IMR-90 (cell line): ENCODE measurements around the gene C12orf75. TPM values are rescaled to one million over a fixed set of nuclear protein-coding genes. Genes with fewer than 3 reads are reported as not detected.

Experiments
- ATAC-seq: fragments of 200-7000 bp; cut with Tn5 transposase; 2 replicates; pipeline ENCODE4 v1.9.1; 2020; ENCODE audit warnings: low read depth, mild to moderate bottlenecking, moderate library complexity
- BruUV-seq: library from RNA; stranded (reverse); fragments of 400-500 nt; replicated peaks from 2 replicates; lab custom pipeline; 2021; lab: Mats Ljungman, UMichigan
- CTCF ChIA-PET: fragments of 300-600 bp; formaldehyde crosslinking; extraction: SDS; loops from one replicate; lab custom pipeline; 2021; ENCODE audit warnings: antibody characterized with exemption; lab: Yijun Ruan, JAX
- POLR2A ChIA-PET: fragments of 300-600 bp; sonication (Branson Sonifier 250); formaldehyde crosslinking; loops from one replicate; lab custom pipeline; 2022; ENCODE audit warnings: antibody characterized with exemption; ENCODE audit not compliant: unreplicated experiment; lab: Charles Lee
- DNase-seq: peaks from one replicate; pipeline ENCODE4 v3.0.0; 2013
- H2AFZ ChIP-seq: replicated peaks from 2 replicates; pipeline ENCODE3; 2013; ENCODE audit warnings: low read length, mild to moderate bottlenecking; ENCODE audit not compliant: poor library complexity
- H2AK5ac ChIP-seq: 2 replicates; pipeline ENCODE4 v1.6.1; 2013; ENCODE audit warnings: low read depth, low read length, inconsistent platforms
- H2AK9ac ChIP-seq: replicated peaks from 2 replicates; pipeline ENCODE3; 2013; ENCODE audit warnings: mild to moderate bottlenecking, low read depth, low read length, moderate library complexity; ENCODE audit not compliant: poor library complexity
- H2BK120ac ChIP-seq: 2 replicates; pipeline ENCODE4 v1.6.1; 2013; ENCODE audit warnings: low read depth, low read length, inconsistent platforms
- H2BK15ac ChIP-seq: 3 replicates; pipeline ENCODE4 v1.6.1; 2013; ENCODE audit warnings: low read depth, low read length, inconsistent platforms
- H2BK20ac ChIP-seq: 2 replicates; pipeline ENCODE4 v1.6.1; 2013; ENCODE audit warnings: low read depth, mild to moderate bottlenecking, inconsistent platforms, low read length, moderate library complexity
- H2BK5ac ChIP-seq: 2 replicates; pipeline ENCODE4 v1.6.1; 2013; ENCODE audit warnings: mild to moderate bottlenecking, low read depth, low read length, inconsistent platforms; ENCODE audit not compliant: poor library complexity, severe bottlenecking
- H3K14ac ChIP-seq: replicated peaks from 2 replicates; pipeline ENCODE4 v1.6.1; 2013; ENCODE audit warnings: low read depth, low read length, inconsistent platforms
- H3K18ac ChIP-seq: 2 replicates; pipeline ENCODE4 v1.6.1; 2013; ENCODE audit warnings: low read depth, low read length, control low read depth
- H3K23ac ChIP-seq: 2 replicates; pipeline ENCODE4 v1.6.1; 2013; ENCODE audit warnings: low read depth, low read length, inconsistent platforms
- H3K27ac ChIP-seq: 2 replicates; pipeline ENCODE4 v1.5.1; 2013; ENCODE audit warnings: mild to moderate bottlenecking, control low read depth, low read length; ENCODE audit not compliant: insufficient read depth
- H3K27me3 ChIP-seq: 2 replicates; pipeline ENCODE4 v1.6.1; 2013; ENCODE audit warnings: low read length; ENCODE audit not compliant: control insufficient read depth, insufficient read depth
- H3K36me3 ChIP-seq: 2 replicates; pipeline ENCODE4 v1.6.1; 2013; ENCODE audit warnings: low read length, mixed read lengths; ENCODE audit not compliant: control insufficient read depth, insufficient read depth
- H3K4ac ChIP-seq: 2 replicates; pipeline ENCODE4 v1.6.1; 2013; ENCODE audit warnings: low read depth, low read length, inconsistent platforms
- H3K4me1 ChIP-seq: 2 replicates; pipeline ENCODE4 v1.6.1; 2013; ENCODE audit warnings: low read length, mixed read lengths; ENCODE audit not compliant: control insufficient read depth, insufficient read depth
- H3K4me2 ChIP-seq: 2 replicates; pipeline ENCODE4 v1.6.1; 2013; ENCODE audit warnings: low read depth, mild to moderate bottlenecking, control low read depth, low read length, moderate library complexity
- H3K4me3 ChIP-seq: 2 replicates; pipeline ENCODE4 v1.5.1; 2013; ENCODE audit warnings: low read depth, mild to moderate bottlenecking, control low read depth, low read length, moderate library complexity; ENCODE audit not compliant: insufficient read depth
- H3K56ac ChIP-seq: 2 replicates; pipeline ENCODE4 v1.6.1; 2013; ENCODE audit warnings: low read length, inconsistent platforms; ENCODE audit not compliant: insufficient read depth; ENCODE audit errors: extremely low read depth
- H3K79me1 ChIP-seq, 2 experiments: 2 replicates each; pipeline ENCODE4 v1.6.1; 2013; ENCODE audit warnings: low read length in 2 of 2, inconsistent platforms in 1 of 2, low read depth in 1 of 2
- H3K9ac ChIP-seq: 2 replicates; pipeline ENCODE4 v1.6.1; 2013; ENCODE audit warnings: low read depth, low read length, control low read depth
- H3K9me1 ChIP-seq: 2 replicates; pipeline ENCODE4 v1.6.1; 2013; ENCODE audit warnings: low read length, inconsistent platforms; ENCODE audit not compliant: insufficient read depth
- H3K9me3 ChIP-seq: 2 replicates; pipeline ENCODE4 v1.6.1; 2013; ENCODE audit warnings: low read length; ENCODE audit not compliant: control insufficient read depth, insufficient read depth
- H4K20me1 ChIP-seq: 2 replicates; pipeline ENCODE4 v1.6.1; 2013; ENCODE audit warnings: low read length, inconsistent platforms; ENCODE audit not compliant: insufficient read depth
- H4K5ac ChIP-seq: 2 replicates; pipeline ENCODE4 v1.6.1; 2013; ENCODE audit warnings: mild to moderate bottlenecking, low read depth, low read length, control low read depth
- H4K8ac ChIP-seq, 2 experiments: 2 replicates each; pipeline ENCODE4 v1.6.1; 2013; ENCODE audit warnings: low read depth in 2 of 2, low read length in 2 of 2, control low read depth in 1 of 2, inconsistent platforms in 1 of 2
- H4K91ac ChIP-seq: 2 replicates; pipeline ENCODE4 v1.6.1; 2013; ENCODE audit warnings: low read depth, low read length, inconsistent platforms; ENCODE audit not compliant: insufficient read depth
- CEBPB ChIP-seq: IDR thresholded peaks from 2 replicates; pipeline ENCODE4 v1.6.1; 2012; ENCODE audit warnings: low read depth, low read length, improper control_type of control experiment
- SMC3 ChIP-seq: fragments of 150-350 bp; IDR thresholded peaks from 2 replicates; pipeline ENCODE4 v1.6.1; 2016; ENCODE audit warnings: low read depth, mild to moderate bottlenecking, antibody characterized with exemption, low read length, moderate library complexity
- WGBS, 2 experiments: methylation state at CpG; one replicate each; pipeline versions ENCODE4 v1.1.5 to v1.1.7; 2013; ENCODE audit warnings: missing lambda C conversion rate in 2 of 2; ENCODE audit not compliant: insufficient read length in 1 of 2; ENCODE audit errors: extremely low coverage in 2 of 2; 5-methylcytosine and 5-hydroxymethylcytosine counted together
- dilution Hi-C: fragments of 300-500 bp; cut with HindIII; formaldehyde crosslinking; loops from one replicate; pipeline ENCODE4 v1.14.3; 2018; ENCODE audit warnings: low sequenced_read_pairs; ENCODE audit not compliant: unreplicated experiment
- in situ Hi-C: fragments of 300-500 bp; cut with MboI; formaldehyde crosslinking; loops from 3 replicates; pipeline ENCODE4 v1.14.3; 2019; ENCODE audit warnings: low sequenced_read_pairs, inconsistent platforms, mixed read lengths
- intact Hi-C: fragments of 100-400 bp; cut with micrococcal nuclease; formaldehyde crosslinking; loops from 2 replicates; pipeline ENCODE4 v1.10.0; 2022
- polyA plus RNA-seq, 3 experiments: library from polyadenylated mRNA; depleted of rRNA; stranded (reverse); fragments of >200 nt; gene quantifications; 2 replicates each; pipeline ENCODE4 v1.2.3, GENCODE V29; 2012; ENCODE audit warnings: low replicate concordance in 1 of 3
- total RNA-seq: library from RNA; depleted of rRNA; stranded (reverse); fragments of >200 nt; gene quantifications from 2 replicates; pipeline ENCODE4 v1.2.3, GENCODE V29; 2012

C12orf75 gene
- total and polyA plus RNA-seq, 2 of the 4 experiments (the other 2 are of a cell fraction) = 145 to 278 TPM

GRCh38 chr12:105399428-105400081 lies 69.1 kb downstream of the C12orf75 start:
- in situ Hi-C loops = loop anchor here (25.0 kb wide), 2 partner anchors 187 to 963 kb away; partner anchors contain the start of gene POLR3B
- no peaks in the 10 kb centered on the region for H3K27me3 ChIP-seq

More at GRCh38 chr12:105399428-105400081, 69.1 kb downstream of the C12orf75 start:
- intact Hi-C loops (no loop called here), dilution Hi-C loops (no loop called here)
- no peak overlapping the region for H3K18ac ChIP-seq
- H3K4me2 ChIP-seq = no peak overlapping the region
- DNase-seq (no peak), ATAC-seq (no peak)
- no peak overlapping the region for H2AFZ ChIP-seq
- no peak overlapping the region for H3K4ac ChIP-seq
- H3K56ac ChIP-seq = no peak overlapping the region
- H2AK9ac ChIP-seq = no peak overlapping the region
- H4K8ac ChIP-seq = no peak overlapping the region
- no peak overlapping the region for H2BK120ac ChIP-seq
- no peak overlapping the region for H2BK20ac ChIP-seq
- H3K27ac ChIP-seq = no peak overlapping the region
- TF ChIP-seq CEBPB = peak; percentile 30; the same call in 1 of the 2 replicates
- no peak for TF ChIP-seq SMC3
- H3K9ac ChIP-seq = no peak overlapping the region
- no peak overlapping the region for H3K23ac ChIP-seq
- H3K36me3 ChIP-seq = peaks cover 10% of the 10 kb centered on the region
- 0 out of 2 replicates have a peak, but pooled peaks cover 2% of the 10 kb centered on the region for H3K9me3 ChIP-seq
- H4K5ac ChIP-seq = no peak overlapping the region
- no TSS peak for BruUV-seq
- H2AK5ac ChIP-seq = no peak overlapping the region
- no peak overlapping the region for H2BK15ac ChIP-seq
- H3K9me1 ChIP-seq = peaks cover 5% of the 10 kb centered on the region; the same call in 1 of the 2 replicates
- H4K20me1 ChIP-seq = no peaks in the 10 kb centered on the region
- H3K14ac ChIP-seq = no peak overlapping the region
- POLR2A ChIA-PET = no interaction called here
- no peaks in the 10 kb centered on the region; a peak in 1 of 4 replicates for H3K79me1 ChIP-seq
- H4K91ac ChIP-seq = no peak overlapping the region
- 92% methylated on average over 2 of the region's 7 CpGs; no CpG with 5 or more reads in 1 of the 2 experiments for WGBS, 2 experiments
- H3K4me3 ChIP-seq = no peak overlapping the region
- peaks cover 4% of the 10 kb centered on the region; the same call in 1 of the 2 replicates for H3K4me1 ChIP-seq
- CTCF ChIA-PET = no interaction called here
- H2BK5ac ChIP-seq = no peak overlapping the region
